Parathyroid adenoma (tissue), 2 donors: Measurements from ENCODE around the gene CUL2.

ENCODE experiments used
- H2AFZ ChIP-seq: fragments of 300-600 bp; sonication (generic); one replicate; pipeline ENCODE4 v1.7.0; 2017; ENCODE audit warnings: antibody characterized with exemption, mild to moderate bottlenecking
- H3K27ac ChIP-seq: fragments of 300-600 bp; sonication (generic); one replicate; pipeline ENCODE4 v1.7.0; 2017
- H3K27me3 ChIP-seq: fragments of 300-600 bp; sonication (generic); one replicate; pipeline ENCODE4 v1.7.0; 2017; ENCODE audit warnings: low read length; ENCODE audit not compliant: control insufficient read depth, insufficient read depth
- H3K36me3 ChIP-seq: fragments of 300-600 bp; sonication (generic); one replicate; pipeline ENCODE4 v1.7.0; 2017; ENCODE audit warnings: low read length; ENCODE audit not compliant: control insufficient read depth, insufficient read depth
- H3K4me1 ChIP-seq: fragments of 300-600 bp; sonication (generic); one replicate; pipeline ENCODE4 v1.7.0; 2017; ENCODE audit warnings: control low read depth
- H3K4me2 ChIP-seq: fragments of 300-600 bp; sonication (generic); one replicate; pipeline ENCODE4 v1.7.0; 2017; ENCODE audit warnings: low read length
- H3K4me3 ChIP-seq: fragments of 300-600 bp; sonication (generic); one replicate; pipeline ENCODE4 v1.7.0; 2017; ENCODE audit warnings: low read depth, low read length
- H3K79me2 ChIP-seq: fragments of 300-600 bp; sonication (generic); one replicate; pipeline ENCODE4 v1.7.0; 2017; ENCODE audit warnings: control low read depth
- H3K9ac ChIP-seq: fragments of 300-600 bp; sonication (generic); one replicate; pipeline ENCODE4 v1.7.0; 2017; ENCODE audit warnings: mild to moderate bottlenecking
- H3K9me3 ChIP-seq: fragments of 300-600 bp; sonication (generic); one replicate; pipeline ENCODE4 v1.7.0; 2017; ENCODE audit warnings: low read length; ENCODE audit not compliant: control insufficient read depth
- TF ChIP-seq, protein P1 (sequence below): fragments of 300-600 bp; sonication (generic); IDR thresholded peaks from one replicate; pipeline ENCODE4 v1.7.0; 2017; ENCODE audit warnings: antibody characterized with exemption, mild to moderate bottlenecking
- donor health status: primary hyperparathyroidism.

Gene CUL2

DNA sequence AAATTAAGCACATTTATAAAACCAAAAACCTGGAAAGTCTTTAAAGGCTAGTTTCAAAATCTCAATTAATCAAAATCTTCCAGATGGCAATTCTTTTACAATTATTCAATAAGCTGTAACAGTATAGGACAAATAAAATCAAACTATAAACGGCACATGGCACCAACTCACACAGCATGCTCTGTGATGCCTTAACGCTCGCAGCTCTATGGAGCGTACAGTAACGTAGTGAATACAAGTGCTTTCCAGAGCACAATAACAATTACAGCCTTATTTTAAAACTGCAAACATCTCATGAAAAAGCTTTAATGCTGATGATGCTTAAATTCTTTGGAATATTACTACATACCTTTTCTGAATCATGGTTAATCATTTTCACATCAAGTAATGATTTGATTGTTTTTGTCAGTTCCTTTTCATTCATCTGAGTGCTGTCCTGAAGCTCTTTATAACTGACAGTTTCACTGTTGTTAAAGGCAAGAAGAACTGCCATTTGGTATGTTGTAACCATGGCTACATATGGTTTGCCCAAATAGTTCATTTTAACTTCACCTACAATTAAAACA is 74.2 kb downstream of the CUL2 start:
- Histone ChIP-seq H3K36me3 (no peaks in the 10 kb centered on the region), H3K9me3 (no peaks in the 10 kb centered on the region), H3K4me3 (no peak overlapping the region), H3K27ac (no peak overlapping the region), H3K79me2 (no peaks in the 10 kb centered on the region), H3K4me1 (no peaks in the 10 kb centered on the region), H3K27me3 (no peaks in the 10 kb centered on the region), H2AFZ (no peak overlapping the region), H3K4me2 (no peak overlapping the region), H3K9ac (no peak overlapping the region)
- TF ChIP-seq, protein P1, sequence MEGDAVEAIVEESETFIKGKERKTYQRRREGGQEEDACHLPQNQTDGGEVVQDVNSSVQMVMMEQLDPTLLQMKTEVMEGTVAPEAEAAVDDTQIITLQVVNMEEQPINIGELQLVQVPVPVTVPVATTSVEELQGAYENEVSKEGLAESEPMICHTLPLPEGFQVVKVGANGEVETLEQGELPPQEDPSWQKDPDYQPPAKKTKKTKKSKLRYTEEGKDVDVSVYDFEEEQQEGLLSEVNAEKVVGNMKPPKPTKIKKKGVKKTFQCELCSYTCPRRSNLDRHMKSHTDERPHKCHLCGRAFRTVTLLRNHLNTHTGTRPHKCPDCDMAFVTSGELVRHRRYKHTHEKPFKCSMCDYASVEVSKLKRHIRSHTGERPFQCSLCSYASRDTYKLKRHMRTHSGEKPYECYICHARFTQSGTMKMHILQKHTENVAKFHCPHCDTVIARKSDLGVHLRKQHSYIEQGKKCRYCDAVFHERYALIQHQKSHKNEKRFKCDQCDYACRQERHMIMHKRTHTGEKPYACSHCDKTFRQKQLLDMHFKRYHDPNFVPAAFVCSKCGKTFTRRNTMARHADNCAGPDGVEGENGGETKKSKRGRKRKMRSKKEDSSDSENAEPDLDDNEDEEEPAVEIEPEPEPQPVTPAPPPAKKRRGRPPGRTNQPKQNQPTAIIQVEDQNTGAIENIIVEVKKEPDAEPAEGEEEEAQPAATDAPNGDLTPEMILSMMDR, result no peak

DNA sequence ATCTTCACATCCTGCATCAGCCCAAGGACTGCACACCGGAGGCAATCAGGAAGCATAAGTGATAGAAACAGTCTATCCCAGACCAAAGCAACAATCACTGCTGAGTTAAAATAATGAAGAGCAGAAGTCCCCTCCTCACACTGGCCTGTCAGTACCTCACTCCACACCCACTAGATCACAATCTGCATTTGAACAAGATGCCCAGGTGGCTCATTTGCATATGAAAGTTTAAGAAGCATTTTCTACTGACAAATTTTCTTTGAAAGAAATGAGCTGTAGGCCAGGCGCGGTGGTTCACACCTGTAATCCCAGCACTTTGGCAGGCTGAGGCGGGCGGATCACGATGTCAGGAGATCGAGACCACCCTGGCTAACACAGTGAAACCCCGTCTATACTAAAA is 77.4 kb downstream of the CUL2 start:
- H3K79me2 ChIP-seq, result no peaks in the 10 kb centered on the region
- H2AFZ ChIP-seq, result no peak overlapping the region
- H3K9me3 ChIP-seq, result no peaks in the 10 kb centered on the region
- TF ChIP-seq, protein P1, result no peak
- no peaks in the 10 kb centered on the region for H3K4me1 ChIP-seq
- no peaks in the 10 kb centered on the region for H3K36me3 ChIP-seq
- H3K4me3 ChIP-seq, result no peak overlapping the region
- no peak overlapping the region for H3K27ac ChIP-seq
- no peak overlapping the region for H3K4me2 ChIP-seq
- H3K9ac ChIP-seq, result no peak overlapping the region
- no peaks in the 10 kb centered on the region for H3K27me3 ChIP-seq

DNA sequence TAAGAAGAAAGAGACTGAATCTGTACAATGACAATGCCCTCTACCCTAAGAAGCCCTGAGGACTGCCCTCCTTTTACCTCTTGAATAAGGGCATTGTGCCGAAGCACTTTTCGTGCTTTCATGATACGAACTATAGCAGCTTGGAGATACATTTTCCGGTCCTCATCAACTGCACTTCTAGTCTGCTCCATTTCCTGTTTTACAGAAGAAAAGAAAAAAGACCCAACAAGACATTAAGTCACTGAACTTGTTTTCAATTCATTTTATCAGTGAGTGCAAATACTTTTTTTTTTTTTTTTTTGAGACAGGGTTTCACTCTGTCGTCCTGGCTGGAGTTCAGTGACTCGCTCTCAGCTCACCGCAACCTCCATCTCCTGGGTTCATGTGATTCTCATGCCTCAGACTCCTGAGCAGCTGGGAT is 78.4 kb downstream of the CUL2 start:
- H3K4me2 ChIP-seq, result no peak overlapping the region
- H3K27ac ChIP-seq, result no peak overlapping the region
- H3K36me3 ChIP-seq, result no peaks in the 10 kb centered on the region
- H3K4me1 ChIP-seq, result no peaks in the 10 kb centered on the region
- H3K4me3 ChIP-seq, result no peak overlapping the region
- no peaks in the 10 kb centered on the region for H3K9me3 ChIP-seq
- no peak overlapping the region for H3K9ac ChIP-seq
- H2AFZ ChIP-seq, result no peak overlapping the region
- H3K27me3 ChIP-seq, result no peaks in the 10 kb centered on the region
- H3K79me2 ChIP-seq, result no peaks in the 10 kb centered on the region
- TF ChIP-seq, protein P1, result no peak

DNA sequence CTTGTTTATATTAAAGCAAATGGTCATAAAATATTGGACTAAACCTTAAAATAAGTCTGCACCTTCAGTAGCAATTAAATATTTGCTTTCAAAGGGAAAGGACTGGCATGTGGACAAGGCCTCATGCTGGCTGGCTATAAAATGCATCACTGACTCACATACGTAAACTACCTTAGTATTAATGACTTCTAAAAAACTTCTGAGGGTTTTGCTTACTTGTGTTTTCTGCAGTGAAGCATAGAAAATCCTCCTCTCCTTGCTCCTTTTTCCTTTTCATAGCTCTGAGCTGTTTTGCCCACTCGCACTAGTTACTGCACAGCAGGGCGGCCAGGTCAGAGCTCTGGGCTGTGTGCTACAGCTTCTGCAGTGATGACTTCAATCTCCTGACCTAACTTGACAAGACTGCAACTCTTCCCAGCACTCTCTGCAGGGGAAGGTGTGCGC is 82.3 kb downstream of the CUL2 start:
- no peak overlapping the region for H3K9ac ChIP-seq
- no peaks in the 10 kb centered on the region for H3K9me3 ChIP-seq
- H3K27ac ChIP-seq, result no peak overlapping the region
- H3K4me1 ChIP-seq, result peaks cover 5% of the 10 kb centered on the region
- no peaks in the 10 kb centered on the region for H3K79me2 ChIP-seq
- H3K36me3 ChIP-seq, result no peaks in the 10 kb centered on the region
- H3K4me2 ChIP-seq, result no peak overlapping the region
- H3K27me3 ChIP-seq, result no peaks in the 10 kb centered on the region
- TF ChIP-seq, protein P1, result no peak
- H3K4me3 ChIP-seq, result no peak overlapping the region
- H2AFZ ChIP-seq, result no peak overlapping the region

DNA sequence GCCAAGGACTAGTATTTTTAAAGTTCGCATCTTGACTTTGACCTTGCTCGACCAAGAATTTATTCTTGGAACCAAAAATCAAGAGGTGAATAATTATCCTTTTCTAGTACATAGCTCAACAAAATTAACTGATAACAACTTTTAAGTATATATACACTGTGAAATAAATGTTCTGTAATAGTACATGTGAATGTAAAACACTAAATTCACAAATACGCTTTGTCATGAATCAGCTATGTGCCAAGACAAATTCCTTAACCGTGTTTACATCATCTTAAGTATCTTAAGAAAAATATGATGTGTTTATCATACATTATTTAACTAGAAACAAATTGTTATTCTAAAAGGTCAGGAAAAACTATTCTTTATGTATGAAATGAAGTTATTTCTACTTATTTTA is 83.3 kb downstream of the CUL2 start:
- H3K9me3 ChIP-seq, result no peaks in the 10 kb centered on the region
- H3K4me2 ChIP-seq, result no peak overlapping the region
- TF ChIP-seq, protein P1, result no peak
- no peaks in the 10 kb centered on the region for H3K27me3 ChIP-seq
- H3K36me3 ChIP-seq, result no peaks in the 10 kb centered on the region
- H3K79me2 ChIP-seq, result no peaks in the 10 kb centered on the region
- no peak overlapping the region for H3K27ac ChIP-seq
- peaks cover 5% of the 10 kb centered on the region for H3K4me1 ChIP-seq
- H3K4me3 ChIP-seq, result no peak overlapping the region
- no peak overlapping the region for H2AFZ ChIP-seq
- no peak overlapping the region for H3K9ac ChIP-seq
